AG09319 (cell line): ENCODE measurements around the gene GAL.

Experiments used
- DNase-seq: peaks from one replicate; pipeline ENCODE4 v3.0.0-alpha.2; 2010; ENCODE audit warnings: low read depth; ENCODE audit errors: extremely low read depth
- CTCF ChIP-seq: IDR thresholded peaks from 2 replicates; pipeline ENCODE4 v1.5.1; 2011; ENCODE audit warnings: low read depth, mild to moderate bottlenecking, inconsistent platforms, low read length, moderate library complexity

Gene GAL

GRCh38 chr11:68666849-68667248, 17.5 kb upstream of the GAL start:
- no peak for DNase-seq
- no peak for TF ChIP-seq CTCF

- DNase-seq, result no peak
- no peak for TF ChIP-seq CTCF
Measured at GRCh38 chr11:68667511-68668500, 16.5 kb upstream of the GAL start.

GRCh38 chr11:68669301-68670090, 14.8 kb upstream of the GAL start:
- TF ChIP-seq CTCF, result no peak

GRCh38 chr11:68670208-68670992, 13.9 kb upstream of the GAL start:
- TF ChIP-seq CTCF, result no peak
- no peak for DNase-seq

More at GRCh38 chr11:68669301-68670090, 14.8 kb upstream of the GAL start:
- no peak for DNase-seq

GRCh38 chr11:68673306-68673945, 10.9 kb upstream of the GAL start:
- DNase-seq, result no peak
- TF ChIP-seq CTCF, result no peak

- no peak for DNase-seq
- TF ChIP-seq CTCF, result no peak
Measured at GRCh38 chr11:68673991-68674390, 10.4 kb upstream of the GAL start.
